MM.1S (cell line): ENCODE data around the gene SIGLEC8.

Experiments
- DNase-seq: peaks from one replicate; pipeline ENCODE4 v3.0.0-alpha.2; 2015
- H2AFZ ChIP-seq: fragments of 300-600 bp; sonication (generic); 2 replicates; pipeline ENCODE4 v1.6.0; 2016; ENCODE audit warnings: antibody characterized with exemption, low read length
- H3F3A ChIP-seq: fragments of 300-600 bp; sonication (generic); 2 replicates; pipeline ENCODE4 v1.6.1; 2016; ENCODE audit warnings: mild to moderate bottlenecking, antibody characterized with exemption, low read length, moderate library complexity, mixed read lengths; ENCODE audit not compliant: insufficient read depth
- H3K27ac ChIP-seq: fragments of 300-600 bp; sonication (generic); 2 replicates; pipeline ENCODE4 v1.5.1; 2016; ENCODE audit warnings: mild to moderate bottlenecking, low read length
- H3K27me3 ChIP-seq: fragments of 300-600 bp; sonication (generic); replicated peaks from 2 replicates; pipeline ENCODE4 v1.6.0; 2016; ENCODE audit warnings: low read length; ENCODE audit not compliant: insufficient read depth
- H3K36me3 ChIP-seq: fragments of 300-600 bp; sonication (generic); replicated peaks from 2 replicates; pipeline ENCODE4 v1.6.1; 2016; ENCODE audit warnings: mild to moderate bottlenecking, low read length, mixed read lengths; ENCODE audit not compliant: insufficient read depth
- H3K4me1 ChIP-seq: fragments of 300-600 bp; sonication (generic); 2 replicates; pipeline ENCODE4 v1.6.1; 2016; ENCODE audit warnings: low read length, mixed read lengths
- H3K4me2 ChIP-seq: fragments of 300-600 bp; sonication (generic); 2 replicates; pipeline ENCODE4 v1.6.0; 2016; ENCODE audit warnings: low read depth, low read length
- H3K4me3 ChIP-seq: fragments of 300-600 bp; sonication (generic); 2 replicates; pipeline ENCODE4 v1.5.1; 2016; ENCODE audit warnings: low read length, mixed read lengths
- H3K79me2 ChIP-seq: fragments of 300-600 bp; sonication (generic); 2 replicates; pipeline ENCODE4 v1.6.1; 2016; ENCODE audit warnings: mixed run types, low read length, mixed read lengths
- H3K9ac ChIP-seq: fragments of 300-600 bp; sonication (generic); 2 replicates; pipeline ENCODE4 v1.6.1; 2016; ENCODE audit warnings: low read length, mixed read lengths
- H3K9me2 ChIP-seq: fragments of 300-600 bp; sonication (generic); replicated peaks from 2 replicates; pipeline ENCODE4 v1.6.1; 2016; ENCODE audit warnings: mild to moderate bottlenecking, low read length, mixed read lengths; ENCODE audit not compliant: insufficient read depth
- H3K9me3 ChIP-seq: fragments of 300-600 bp; sonication (generic); replicated peaks from 2 replicates; pipeline ENCODE4 v1.6.1; 2016; ENCODE audit warnings: mild to moderate bottlenecking, low read length, mixed read lengths; ENCODE audit not compliant: insufficient read depth
- H4K20me1 ChIP-seq: fragments of 300-600 bp; sonication (generic); 2 replicates; pipeline ENCODE4 v1.6.1; 2016; ENCODE audit warnings: mild to moderate bottlenecking, low read length, moderate library complexity, mixed read lengths; ENCODE audit not compliant: insufficient read depth
- EZH2 ChIP-seq: fragments of 300-600 bp; sonication (generic); optimal IDR thresholded peaks from 2 replicates; pipeline ENCODE3; 2017; ENCODE audit warnings: low read depth, mild to moderate bottlenecking, antibody characterized with exemption, low read length, mixed read lengths
- EZH2phosphoT487 ChIP-seq: fragments of 300-600 bp; sonication (generic); IDR thresholded peaks from 2 replicates; pipeline ENCODE4 v1.6.1; 2018; ENCODE audit warnings: antibody characterized with exemption, low read length
- TF ChIP-seq, protein P1 (sequence below): fragments of 300-600 bp; sonication (generic); IDR thresholded peaks from 2 replicates; pipeline ENCODE4 v1.5.1; 2016; ENCODE audit warnings: antibody characterized with exemption, low read length, mixed read lengths

SIGLEC8 gene

DNA sequence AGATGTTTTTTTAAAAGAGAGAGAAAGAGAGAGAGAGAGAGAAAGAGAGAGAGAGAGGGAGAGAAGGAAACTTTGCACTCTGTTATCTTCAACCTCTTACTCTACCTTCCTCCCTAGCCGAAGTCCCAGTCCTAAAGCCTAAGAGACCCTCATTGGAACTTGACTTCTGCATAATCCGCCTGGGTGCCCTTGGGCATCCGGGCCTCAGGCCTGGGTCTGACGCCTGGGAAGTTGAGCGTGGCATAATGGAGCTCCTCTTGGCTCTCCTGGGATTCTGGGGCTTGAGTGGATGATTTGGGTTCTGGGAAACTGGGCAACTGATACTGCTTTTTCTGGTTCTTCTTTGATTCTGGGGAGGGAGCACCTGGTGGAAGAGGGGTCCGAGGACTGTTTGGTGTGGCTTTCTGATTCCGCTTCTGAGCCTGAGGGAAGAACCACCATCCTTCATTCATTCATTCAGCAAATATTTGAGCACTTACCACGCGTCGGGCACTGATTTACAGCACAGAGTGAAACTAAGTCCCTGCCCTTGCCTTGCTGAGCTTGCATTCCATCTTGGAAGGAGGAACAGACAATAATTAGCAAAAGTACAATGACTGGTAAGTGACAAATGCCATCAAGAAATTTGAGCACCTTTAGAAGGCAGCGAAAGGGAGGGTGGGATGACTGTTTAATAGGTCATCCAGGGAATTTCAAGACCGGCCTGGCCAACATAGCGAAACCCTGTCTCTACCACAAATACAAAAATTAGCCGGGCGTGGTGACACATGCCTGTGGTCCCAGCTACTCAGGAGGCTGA lies 47.1 kb downstream of the SIGLEC8 start:
- DNase-seq, result no peak
- no peaks in the 10 kb centered on the region for H3K9me2 ChIP-seq
- no peaks in the 10 kb centered on the region for H4K20me1 ChIP-seq
- H3K4me1 ChIP-seq, result no peaks in the 10 kb centered on the region
- no peaks in the 10 kb centered on the region for H3K79me2 ChIP-seq
- H3K4me2 ChIP-seq, result no peak overlapping the region
- no peak overlapping the region for H2AFZ ChIP-seq
- no peak overlapping the region for H3K27ac ChIP-seq
- H3K36me3 ChIP-seq, result no peaks in the 10 kb centered on the region
- H3K27me3 ChIP-seq, result no peaks in the 10 kb centered on the region
- H3F3A ChIP-seq, result no peaks in the 10 kb centered on the region
- no peaks in the 10 kb centered on the region for H3K9me3 ChIP-seq
- no peak overlapping the region for H3K4me3 ChIP-seq
- no peak overlapping the region for H3K9ac ChIP-seq
- no peak for TF ChIP-seq EZH2
- TF ChIP-seq, protein P1, sequence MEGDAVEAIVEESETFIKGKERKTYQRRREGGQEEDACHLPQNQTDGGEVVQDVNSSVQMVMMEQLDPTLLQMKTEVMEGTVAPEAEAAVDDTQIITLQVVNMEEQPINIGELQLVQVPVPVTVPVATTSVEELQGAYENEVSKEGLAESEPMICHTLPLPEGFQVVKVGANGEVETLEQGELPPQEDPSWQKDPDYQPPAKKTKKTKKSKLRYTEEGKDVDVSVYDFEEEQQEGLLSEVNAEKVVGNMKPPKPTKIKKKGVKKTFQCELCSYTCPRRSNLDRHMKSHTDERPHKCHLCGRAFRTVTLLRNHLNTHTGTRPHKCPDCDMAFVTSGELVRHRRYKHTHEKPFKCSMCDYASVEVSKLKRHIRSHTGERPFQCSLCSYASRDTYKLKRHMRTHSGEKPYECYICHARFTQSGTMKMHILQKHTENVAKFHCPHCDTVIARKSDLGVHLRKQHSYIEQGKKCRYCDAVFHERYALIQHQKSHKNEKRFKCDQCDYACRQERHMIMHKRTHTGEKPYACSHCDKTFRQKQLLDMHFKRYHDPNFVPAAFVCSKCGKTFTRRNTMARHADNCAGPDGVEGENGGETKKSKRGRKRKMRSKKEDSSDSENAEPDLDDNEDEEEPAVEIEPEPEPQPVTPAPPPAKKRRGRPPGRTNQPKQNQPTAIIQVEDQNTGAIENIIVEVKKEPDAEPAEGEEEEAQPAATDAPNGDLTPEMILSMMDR, result no peak

DNA sequence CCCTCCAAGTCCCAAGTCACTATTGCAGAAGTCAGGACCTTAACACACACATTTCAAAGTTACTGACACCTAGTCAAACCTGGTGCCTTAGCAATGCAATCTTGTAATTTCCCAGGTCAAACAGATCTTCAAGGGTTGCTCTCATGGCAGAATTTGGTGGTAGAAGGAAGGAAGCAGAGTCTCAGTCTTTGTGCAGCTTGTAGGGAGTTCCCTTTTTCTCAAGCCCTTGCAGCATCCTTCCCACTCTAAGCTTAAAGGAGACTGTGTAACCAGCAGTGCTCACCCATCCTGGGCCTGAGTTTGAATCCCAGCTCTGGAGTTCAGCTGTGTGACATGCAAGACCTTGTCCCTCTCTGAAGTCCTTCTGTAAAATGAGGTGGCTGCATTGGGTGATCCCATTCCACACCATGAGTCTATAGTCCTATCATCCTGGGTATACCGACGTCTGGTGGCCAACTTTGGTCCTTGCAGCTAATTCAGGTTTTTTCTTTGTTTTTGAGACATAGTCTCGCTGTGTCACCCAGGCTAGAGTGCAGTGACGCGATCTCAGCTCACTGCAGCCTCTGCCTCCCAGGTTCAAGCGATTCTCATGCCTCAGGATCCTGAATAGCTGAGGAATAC lies 50.6 kb downstream of the SIGLEC8 start:
- Histone ChIP-seq H3K9me2 (no peaks in the 10 kb centered on the region), H3K9ac (no peak overlapping the region), H3K9me3 (no peaks in the 10 kb centered on the region), H3K36me3 (no peaks in the 10 kb centered on the region), H2AFZ (no peak overlapping the region), H3K4me1 (no peaks in the 10 kb centered on the region), H4K20me1 (no peaks in the 10 kb centered on the region), H3F3A (no peaks in the 10 kb centered on the region), H3K4me3 (no peak overlapping the region), H3K27me3 (no peaks in the 10 kb centered on the region), H3K79me2 (no peaks in the 10 kb centered on the region), H3K4me2 (no peak overlapping the region), H3K27ac (no peak overlapping the region)
- TF ChIP-seq EZH2, result no peak
- TF ChIP-seq, protein P1, result no peak
- TF ChIP-seq EZH2phosphoT487, result no peak
- no peak for DNase-seq

DNA sequence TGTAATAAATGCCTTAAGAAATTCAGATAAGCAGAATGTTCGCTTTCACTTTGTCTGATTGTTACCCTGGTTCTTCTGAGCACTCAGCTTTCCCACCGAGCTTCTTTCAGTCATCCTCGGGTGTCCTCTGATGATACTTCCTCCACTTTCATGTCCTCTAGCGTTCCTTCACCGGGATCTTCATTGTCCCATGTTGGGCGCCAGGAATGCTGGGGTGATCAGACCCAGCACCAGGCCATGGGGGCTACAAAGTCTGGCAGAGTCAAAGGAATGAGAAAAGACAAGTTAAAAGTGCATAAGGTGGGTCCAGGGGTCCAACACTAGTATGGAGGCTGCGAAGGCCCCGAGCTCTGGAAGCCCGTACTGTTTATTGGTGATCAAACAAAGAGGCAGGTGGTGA lies 56.1 kb downstream of the SIGLEC8 start:
- Histone ChIP-seq H3K79me2 (no peaks in the 10 kb centered on the region), H3K4me2 (no peak overlapping the region), H3K27me3 (no peaks in the 10 kb centered on the region), H3F3A (no peaks in the 10 kb centered on the region), H3K4me1 (no peaks in the 10 kb centered on the region), H4K20me1 (no peaks in the 10 kb centered on the region), H3K27ac (no peak overlapping the region), H3K9me3 (no peaks in the 10 kb centered on the region), H3K36me3 (no peaks in the 10 kb centered on the region), H2AFZ (no peak overlapping the region), H3K9me2 (no peaks in the 10 kb centered on the region), H3K9ac (no peak overlapping the region), H3K4me3 (no peak overlapping the region)
- no peak for DNase-seq
- no peak for TF ChIP-seq EZH2
- TF ChIP-seq, protein P1, result no peak
- no peak for TF ChIP-seq EZH2phosphoT487
